COLO829 (cell line): Measurements from ENCODE around the gene FAM50A.
"Not testable (repeated sequence)": the region's sequence is repeated elsewhere in the genome, so short reads cannot be mapped to it uniquely, and the experiment has no call there.

Experiments
- DNase-seq: peaks from one replicate; pipeline ENCODE4 v3.0.0; 2012; ENCODE audit warnings: low spot score

FAM50A gene

DNA sequence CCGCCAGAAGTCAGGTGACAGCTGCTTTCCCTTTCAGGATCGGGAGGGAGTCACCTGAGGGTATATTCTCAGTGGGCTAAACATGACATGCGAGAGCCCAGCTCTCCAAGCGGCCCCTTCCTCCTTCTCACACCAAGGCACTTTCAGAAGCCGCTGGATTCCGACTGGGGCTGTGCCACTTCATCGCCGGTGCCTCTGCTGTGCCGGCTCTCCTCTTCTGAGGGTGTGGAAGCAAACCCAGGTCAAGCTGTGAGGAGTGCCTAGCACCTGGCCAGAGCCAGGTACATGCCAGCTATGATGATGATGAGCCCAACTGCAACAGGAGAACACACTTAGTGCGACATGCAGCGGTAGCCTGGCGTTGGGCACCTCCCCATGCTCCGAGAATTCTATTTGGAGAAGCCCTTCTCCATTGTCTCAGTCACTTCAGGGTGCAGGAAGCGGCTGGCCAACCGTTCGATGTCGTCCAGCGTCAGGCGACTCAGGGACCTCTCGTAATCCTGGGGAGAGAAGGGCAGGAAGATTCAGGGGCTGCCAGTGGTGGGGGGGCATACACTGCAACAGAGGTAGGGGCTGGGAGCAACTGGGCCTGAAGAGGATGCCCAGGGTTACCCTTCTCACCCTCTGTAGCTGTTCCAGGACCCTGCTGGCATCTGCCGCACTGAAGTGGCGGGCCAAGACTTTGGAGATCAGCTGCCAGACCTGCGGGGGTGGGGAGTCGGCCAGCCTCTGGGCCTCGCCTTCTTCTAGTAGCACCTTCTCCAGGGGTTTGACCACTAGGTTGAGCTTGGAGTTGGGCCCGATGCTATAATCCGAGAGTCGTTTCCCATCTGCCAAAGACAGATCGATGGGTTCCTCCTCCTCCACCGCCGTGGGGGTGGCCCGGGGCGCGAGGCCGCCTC lies 41.5 kb downstream of the FAM50A start:
- no peak for DNase-seq

DNA sequence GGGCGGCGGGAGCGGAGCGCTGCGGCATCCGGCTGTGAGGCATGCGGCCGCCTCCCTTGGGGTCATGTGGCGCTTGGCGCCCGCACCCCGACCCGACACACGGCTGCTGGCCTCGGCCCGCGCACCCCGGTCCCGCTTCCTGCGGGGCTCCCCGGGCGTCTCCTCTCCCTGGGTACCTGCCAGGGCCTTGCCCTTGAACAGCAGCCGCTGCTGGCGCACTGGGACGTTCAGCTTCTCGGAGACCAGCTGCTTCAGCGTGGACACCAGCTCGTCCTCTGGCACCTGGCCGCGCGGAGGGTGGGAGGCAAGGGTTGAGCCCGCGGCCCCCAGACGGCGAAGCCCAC lies 42.1 kb downstream of the FAM50A start:
- DNase-seq: no peak

DNA sequence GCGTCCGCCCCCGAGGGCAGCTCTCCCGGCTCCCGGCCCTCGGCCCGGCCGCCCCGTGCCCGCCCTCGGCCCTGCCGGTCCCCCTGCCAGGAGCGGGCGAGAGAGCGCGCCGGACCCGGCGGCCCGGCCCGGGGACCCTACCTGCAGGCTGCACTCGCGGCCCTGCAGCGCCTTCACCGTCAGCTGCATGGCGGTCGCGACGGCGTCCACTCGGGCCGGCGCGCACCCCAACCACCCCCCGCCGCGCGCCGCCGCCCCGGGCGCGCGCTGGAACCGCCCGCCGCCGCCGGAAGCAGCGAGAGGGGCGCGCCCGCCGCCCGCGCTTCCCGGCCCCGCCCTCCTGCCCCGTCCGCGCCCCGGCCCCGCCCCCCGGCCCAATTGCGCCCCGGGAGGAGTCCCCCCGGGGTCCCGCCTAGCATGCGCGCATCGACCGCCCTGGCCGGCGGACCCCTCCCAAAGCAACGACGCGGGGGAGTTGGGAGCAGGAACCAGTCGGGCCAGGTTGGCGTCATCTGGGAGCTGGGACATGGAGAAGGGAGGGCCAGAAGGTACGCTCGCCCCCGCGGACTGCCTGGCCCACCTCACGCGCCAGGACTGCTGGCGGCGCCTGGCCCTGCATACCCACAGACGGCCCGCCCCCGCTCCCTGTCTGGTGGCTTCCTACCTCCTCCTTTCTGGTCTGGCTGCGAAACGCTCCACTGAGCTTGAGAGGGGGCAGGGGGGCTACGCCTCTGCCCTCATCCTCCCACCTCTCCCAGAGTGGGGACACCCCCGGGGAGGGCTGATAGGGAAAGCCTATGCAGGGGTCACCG lies 42.7 kb downstream of the FAM50A start, which contains the start of gene UBL4A:
TSS of gene UBL4A (minus strand) at position 220 of the 812 bp plus-strand sequence. CDS start at position 189, 31 bp downstream.
- peak; percentile 7 for DNase-seq

DNA sequence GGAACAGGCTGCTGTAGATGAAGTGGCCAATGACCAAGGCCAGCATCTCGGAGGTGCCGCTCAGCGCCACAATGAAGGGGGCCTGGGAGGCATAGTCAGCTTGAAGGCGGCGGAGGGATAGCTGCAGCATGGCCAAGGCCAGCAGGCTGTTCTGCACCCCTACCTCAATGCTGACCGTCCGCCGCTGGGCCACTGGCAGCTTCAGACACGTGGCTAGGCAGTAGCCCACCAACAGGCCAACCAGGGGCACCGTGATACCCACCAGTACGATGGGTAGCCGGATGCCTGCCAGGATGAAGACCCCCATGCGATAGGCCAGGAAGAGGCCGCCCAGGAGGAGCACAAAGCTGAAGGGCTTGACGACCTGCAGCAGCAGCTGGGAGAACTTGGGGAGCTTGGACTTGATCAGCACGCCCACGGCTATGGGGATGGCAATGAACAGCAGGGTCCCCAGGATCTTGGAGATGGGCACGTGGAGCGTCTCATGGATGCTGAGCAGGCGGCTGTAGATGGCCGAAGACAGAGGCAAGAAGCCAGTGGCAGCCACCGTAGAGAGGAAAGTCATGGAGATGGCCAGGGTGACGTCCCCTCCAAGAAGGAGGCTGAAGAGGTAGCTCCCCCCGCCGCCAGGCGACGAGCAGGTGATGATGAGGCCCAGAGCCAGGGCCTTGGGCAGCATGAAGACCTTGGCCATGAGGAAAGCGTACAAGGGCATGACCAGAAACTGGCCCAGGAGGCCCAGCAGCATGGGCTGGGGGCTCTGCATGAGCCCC lies 43.8 kb downstream of the FAM50A start:
- no peak for DNase-seq

DNA sequence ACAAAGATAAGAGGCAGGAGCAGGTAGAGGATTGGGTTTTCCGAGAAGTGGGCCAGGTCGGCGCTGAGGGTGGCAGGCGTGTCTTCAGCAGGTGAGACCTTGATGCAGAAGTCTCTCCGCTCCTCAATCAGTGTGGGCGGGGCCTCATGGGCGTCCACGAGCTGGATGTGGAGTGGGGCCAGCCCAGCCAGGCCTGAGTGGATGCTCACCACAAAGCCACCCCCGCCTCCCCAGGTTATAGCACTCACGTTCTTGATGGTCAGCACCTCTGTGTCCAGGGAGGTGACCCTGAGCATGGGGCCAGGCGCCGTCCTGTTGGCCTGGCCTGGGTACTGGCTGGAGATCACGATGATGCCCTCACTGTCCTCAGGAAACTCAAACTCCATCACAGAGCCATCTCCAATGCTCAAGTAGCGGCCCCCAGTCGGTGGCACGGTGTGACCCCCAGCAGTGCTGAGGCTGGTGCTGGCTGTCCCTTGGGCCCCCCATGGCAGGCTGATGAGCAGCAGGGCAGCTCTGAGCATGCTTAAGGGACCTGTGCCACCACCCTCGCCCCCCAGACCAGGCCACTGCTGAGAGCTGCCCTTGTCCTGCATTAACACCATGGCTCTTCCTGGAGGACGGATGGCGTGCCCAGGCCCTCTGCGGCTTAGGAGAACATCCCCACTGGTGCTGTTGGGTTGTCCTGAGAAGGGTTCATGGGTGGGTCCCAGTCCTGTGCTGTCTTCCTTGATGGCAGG lies 44.6 kb downstream of the FAM50A start:
- DNase-seq: no peak

DNA sequence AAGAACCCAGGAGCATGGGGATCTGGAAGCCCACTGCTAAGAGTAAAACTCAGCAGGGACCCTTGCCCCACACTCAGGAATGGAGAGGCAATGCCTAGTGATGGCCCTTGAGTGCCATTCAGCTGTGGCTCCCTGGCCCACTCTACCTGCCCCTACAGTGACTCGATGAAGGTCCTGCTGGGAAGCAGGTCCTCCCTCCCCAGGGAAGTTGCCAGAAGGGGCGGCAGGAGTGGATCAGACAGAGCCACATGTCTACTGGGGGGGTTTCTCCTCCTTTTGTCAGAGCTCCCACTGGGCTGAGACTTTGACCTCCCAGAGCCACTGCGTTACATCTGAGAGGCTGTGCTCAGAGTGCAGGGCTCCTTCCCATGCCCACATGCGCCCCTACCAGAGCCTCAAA lies 45.2 kb downstream of the FAM50A start:
- no peak for DNase-seq

DNA sequence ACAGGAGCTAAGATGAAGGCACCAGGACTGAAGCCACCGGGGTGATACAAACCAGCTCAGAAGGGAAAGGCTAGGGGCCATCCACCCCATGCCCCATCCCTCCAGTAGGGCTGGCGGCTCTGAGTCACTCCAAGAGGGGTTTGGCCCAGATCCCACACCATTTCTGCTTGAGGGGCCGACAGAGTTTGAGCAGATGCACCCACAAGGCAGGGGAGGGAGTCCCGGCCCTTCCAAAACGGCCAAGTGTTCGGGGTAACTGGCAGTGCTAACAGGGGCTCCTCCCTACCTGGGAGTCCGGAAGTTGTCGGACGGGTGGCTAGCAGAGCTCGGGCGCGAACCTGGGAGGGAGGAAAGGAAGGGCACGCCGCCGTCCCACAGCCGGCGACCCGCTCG lies 46.1 kb downstream of the FAM50A start:
- DNase-seq: no peak

DNA sequence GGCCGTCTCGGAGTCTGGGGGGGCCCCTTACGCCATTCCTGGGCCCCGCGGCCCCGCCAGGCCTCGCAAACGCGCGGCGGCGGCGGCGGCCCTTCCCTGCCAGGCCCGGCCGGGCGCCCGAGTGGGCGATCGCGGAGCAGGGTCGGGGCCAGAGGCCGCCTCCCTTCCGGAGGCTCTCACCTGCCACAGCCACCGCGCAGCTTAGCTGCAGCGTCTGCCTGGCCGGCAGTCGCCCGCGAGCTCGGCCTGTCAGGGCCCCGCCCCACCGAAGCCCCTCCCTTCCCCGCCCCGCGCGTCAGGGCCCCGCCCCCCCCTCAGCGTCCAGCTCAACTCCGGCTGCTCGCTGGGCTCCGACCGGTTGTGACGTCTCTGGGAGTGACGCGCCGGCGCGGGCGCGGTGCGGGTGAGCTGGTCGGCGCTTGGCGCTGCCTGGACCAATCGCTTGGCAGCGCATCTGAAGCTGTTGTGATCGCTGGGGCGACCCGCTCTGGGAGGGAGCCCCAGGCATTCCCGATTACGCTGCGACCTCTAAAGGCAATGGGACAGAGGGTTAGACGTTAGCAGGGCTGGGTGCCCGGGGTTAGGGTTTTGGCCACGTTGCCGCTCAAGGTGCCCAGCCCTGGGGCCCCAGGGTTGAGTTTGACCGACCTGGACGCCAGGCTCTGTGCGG lies 46.6 kb downstream of the FAM50A start, which contains the start of gene SLC10A3:
TSS of gene SLC10A3 (minus strand) at position 216 of the 670 bp plus-strand sequence. CDS start 1,689 bp downstream, outside the sequence.
- peak; percentile 86 for DNase-seq

DNA sequence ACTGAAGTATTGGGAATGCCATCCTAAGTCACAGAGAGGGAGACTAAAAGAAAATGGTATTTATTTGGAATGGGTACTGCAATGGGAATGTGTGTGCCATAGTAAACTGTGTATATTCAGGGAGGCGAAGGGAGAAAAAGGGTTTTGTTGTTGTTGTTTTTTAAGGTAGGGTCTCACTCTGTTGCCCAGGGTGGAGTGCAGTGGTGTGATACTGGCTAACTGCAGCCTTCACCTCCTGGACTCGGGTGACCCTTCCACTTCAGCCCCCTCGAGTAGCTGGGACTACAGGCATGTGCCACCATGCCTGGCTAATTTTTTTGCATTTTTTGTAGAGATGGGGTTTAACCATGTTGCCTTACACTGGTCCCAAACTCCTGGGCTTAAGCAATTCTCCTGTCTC lies 50.8 kb downstream of the FAM50A start:
- no peak for DNase-seq

DNA sequence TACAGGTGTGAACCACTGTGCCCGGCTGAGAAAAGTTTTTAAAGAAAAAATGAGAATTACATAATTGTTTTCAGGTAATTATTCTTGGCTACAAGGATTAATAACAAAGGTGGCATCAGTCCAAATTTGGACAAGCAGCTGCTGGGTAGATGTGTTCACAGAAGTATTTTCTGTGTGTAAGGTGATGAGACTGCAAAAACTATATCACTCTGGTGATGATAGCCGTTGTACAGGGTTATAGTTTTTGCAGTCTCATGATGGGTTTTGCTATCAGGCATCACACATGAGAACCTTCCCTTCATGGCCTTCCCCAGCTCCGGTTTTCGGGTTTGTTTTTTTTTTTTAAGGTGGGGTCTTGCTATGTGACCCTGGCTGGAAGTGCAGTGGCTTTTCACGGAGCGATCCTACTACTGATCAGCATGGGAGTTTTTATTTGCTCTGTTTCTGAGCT lies 51.6 kb downstream of the FAM50A start:
- DNase-seq: no peak

DNA sequence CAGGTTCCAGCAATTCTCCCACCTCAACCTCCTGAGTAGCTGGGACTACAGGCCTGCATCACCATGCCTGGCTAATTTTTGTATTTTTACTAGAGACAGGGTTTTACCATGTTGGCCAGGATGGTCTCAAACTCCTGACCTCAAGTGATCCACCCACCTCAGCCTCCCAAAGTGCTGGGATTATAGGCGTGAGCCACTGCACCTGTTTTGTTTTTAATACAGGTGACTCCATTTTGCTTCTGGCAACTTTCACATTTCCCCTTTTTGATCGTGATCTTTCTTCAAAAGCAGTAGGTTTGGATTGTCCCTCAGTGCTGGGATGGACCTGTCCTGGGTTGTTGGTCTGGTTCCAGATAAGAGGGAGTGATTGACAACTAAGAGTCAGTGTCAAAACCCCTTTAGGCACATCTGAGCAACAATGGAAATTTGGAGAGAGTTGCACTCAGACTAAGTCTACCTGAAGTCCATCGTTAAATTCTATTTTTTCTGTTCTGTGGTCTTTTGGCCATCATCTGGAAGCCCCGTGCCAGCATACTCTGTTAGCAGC lies 52.7 kb downstream of the FAM50A start:
- DNase-seq: not testable (repeated sequence)
